HL-60 (cell line): Measurements from ENCODE around the gene SIGLEC11.

Source experiments
- DNase-seq, 2 experiments: peaks; one replicate each; pipeline ENCODE4 v3.0.0-alpha.2; 2010 to 2020; ENCODE audit warnings: low read depth in 1 of 2, low spot score in 1 of 2
- H3K27ac ChIP-seq: fragments of 250-450 bp; sonication (Bioruptor Pico); replicated peaks from 2 replicates; pipeline ENCODE4 v1.5.1; 2020; ENCODE audit warnings: mild to moderate bottlenecking, moderate library complexity
- H3K27me3 ChIP-seq: fragments of 250-450 bp; sonication (Bioruptor Pico); 2 replicates; pipeline ENCODE4 v1.5.1; 2021; ENCODE audit warnings: mild to moderate bottlenecking, moderate library complexity; ENCODE audit not compliant: insufficient read depth, poor library complexity, severe bottlenecking
- H3K4me3 ChIP-seq: replicated peaks from 2 replicates; pipeline ENCODE4 v1.5.1; 2011; ENCODE audit warnings: mild to moderate bottlenecking, control low read depth, low read length; ENCODE audit not compliant: insufficient read depth
- CTCF ChIP-seq: IDR thresholded peaks from one replicate; pipeline ENCODE4 v1.5.1; 2011; ENCODE audit warnings: low read length, control low read depth, inconsistent platforms; ENCODE audit not compliant: insufficient read depth
- GABPA ChIP-seq: IDR thresholded peaks from 2 replicates; pipeline ENCODE4 v1.6.1; 2012; ENCODE audit warnings: low read depth
- POLR2AphosphoS5 ChIP-seq: IDR thresholded peaks from 2 replicates; pipeline ENCODE4 v1.6.1; 2012; ENCODE audit warnings: low read depth
- REST ChIP-seq: IDR thresholded peaks from 2 replicates; pipeline ENCODE4 v1.6.1; 2012; ENCODE audit warnings: low read depth; ENCODE audit not compliant: insufficient replicate concordance
- SPI1 ChIP-seq: IDR thresholded peaks from 2 replicates; pipeline ENCODE4 v1.6.1; 2012; ENCODE audit warnings: low read depth, mild to moderate bottlenecking, borderline replicate concordance

The SIGLEC11 gene

GRCh38 chr19:49978324-49978723, 17.4 kb upstream of the SIGLEC11 start:
- DNase-seq: no peak
- H3K27ac ChIP-seq: no peak overlapping the region
- H3K4me3 ChIP-seq: no peak overlapping the region
- TF ChIP-seq REST (no peak), SPI1 (no peak), POLR2AphosphoS5 (no peak), GABPA (no peak), CTCF (no peak)
- H3K27me3 ChIP-seq: no peaks in the 10 kb centered on the region

- H3K27me3 ChIP-seq: no peaks in the 10 kb centered on the region
- no peak for DNase-seq
- H3K4me3 ChIP-seq: no peak overlapping the region
- no peak for TF ChIP-seq REST
- TF ChIP-seq POLR2AphosphoS5: no peak
- no peak for TF ChIP-seq CTCF
- TF ChIP-seq SPI1: no peak
- no peak for TF ChIP-seq GABPA
- no peak overlapping the region for H3K27ac ChIP-seq
Observed at GRCh38 chr19:49977881-49978280, 16.9 kb upstream of the SIGLEC11 start.

- Histone ChIP-seq H3K27me3 (no peaks in the 10 kb centered on the region), H3K4me3 (no peak overlapping the region), H3K27ac (no peak overlapping the region)
- TF ChIP-seq SPI1 (no peak), REST (no peak), POLR2AphosphoS5 (no peak), CTCF (no peak), GABPA (no peak)
- no peak for DNase-seq
Observed at GRCh38 chr19:49977076-49977475, 16.1 kb upstream of the SIGLEC11 start.
